AG09319 (cell line): ENCODE results near the gene HOTAIR.

Source experiments
- DNase-seq: peaks from one replicate; pipeline ENCODE4 v3.0.0-alpha.2; 2010; ENCODE audit warnings: low read depth; ENCODE audit errors: extremely low read depth
- TF ChIP-seq, protein P1 (sequence below): IDR thresholded peaks from 2 replicates; pipeline ENCODE4 v1.5.1; 2011; ENCODE audit warnings: low read depth, mild to moderate bottlenecking, inconsistent platforms, low read length, moderate library complexity

Gene HOTAIR

DNA sequence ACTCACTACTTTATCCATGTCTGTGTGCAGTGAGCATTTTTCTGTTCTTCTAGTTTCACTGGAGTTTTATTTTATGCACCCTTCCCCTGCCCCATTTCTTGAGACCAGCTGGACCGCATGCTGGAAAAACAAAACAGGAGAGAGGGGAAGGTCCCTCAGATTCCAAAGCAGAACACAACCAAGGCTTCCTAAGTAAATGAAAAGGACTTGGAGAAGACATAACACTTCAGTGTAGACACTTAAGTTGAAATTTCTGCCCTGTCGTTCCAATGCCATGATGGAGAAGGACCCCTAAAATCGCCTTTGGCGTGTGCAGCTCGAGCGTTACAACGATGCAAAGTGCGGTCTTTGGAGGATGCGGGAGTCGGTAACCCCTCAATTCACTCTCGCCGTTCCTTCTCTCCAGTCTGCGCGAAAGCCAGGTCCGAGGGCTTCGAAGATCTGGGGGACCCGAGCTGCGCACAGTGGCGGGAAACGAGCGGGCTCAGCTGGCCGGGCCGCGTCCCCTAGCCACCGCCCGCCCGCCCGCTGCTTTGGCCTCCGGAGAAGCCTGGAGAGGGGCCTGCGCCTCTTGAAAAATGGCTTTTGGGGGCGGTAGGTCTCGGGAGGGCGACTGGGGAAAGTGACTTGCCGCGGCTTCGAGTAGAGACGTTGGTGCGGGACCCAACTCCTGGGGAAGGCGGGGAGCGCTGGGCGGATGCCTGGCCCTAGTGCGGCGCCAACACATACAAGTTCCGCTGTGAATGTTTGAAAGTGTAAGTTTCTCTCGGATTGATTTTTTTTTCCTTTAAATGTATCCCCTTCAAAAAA, 47.3 kb downstream of the HOTAIR start:
- TF ChIP-seq, protein P1, sequence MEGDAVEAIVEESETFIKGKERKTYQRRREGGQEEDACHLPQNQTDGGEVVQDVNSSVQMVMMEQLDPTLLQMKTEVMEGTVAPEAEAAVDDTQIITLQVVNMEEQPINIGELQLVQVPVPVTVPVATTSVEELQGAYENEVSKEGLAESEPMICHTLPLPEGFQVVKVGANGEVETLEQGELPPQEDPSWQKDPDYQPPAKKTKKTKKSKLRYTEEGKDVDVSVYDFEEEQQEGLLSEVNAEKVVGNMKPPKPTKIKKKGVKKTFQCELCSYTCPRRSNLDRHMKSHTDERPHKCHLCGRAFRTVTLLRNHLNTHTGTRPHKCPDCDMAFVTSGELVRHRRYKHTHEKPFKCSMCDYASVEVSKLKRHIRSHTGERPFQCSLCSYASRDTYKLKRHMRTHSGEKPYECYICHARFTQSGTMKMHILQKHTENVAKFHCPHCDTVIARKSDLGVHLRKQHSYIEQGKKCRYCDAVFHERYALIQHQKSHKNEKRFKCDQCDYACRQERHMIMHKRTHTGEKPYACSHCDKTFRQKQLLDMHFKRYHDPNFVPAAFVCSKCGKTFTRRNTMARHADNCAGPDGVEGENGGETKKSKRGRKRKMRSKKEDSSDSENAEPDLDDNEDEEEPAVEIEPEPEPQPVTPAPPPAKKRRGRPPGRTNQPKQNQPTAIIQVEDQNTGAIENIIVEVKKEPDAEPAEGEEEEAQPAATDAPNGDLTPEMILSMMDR = no peak
- DNase-seq = no peak

DNA sequence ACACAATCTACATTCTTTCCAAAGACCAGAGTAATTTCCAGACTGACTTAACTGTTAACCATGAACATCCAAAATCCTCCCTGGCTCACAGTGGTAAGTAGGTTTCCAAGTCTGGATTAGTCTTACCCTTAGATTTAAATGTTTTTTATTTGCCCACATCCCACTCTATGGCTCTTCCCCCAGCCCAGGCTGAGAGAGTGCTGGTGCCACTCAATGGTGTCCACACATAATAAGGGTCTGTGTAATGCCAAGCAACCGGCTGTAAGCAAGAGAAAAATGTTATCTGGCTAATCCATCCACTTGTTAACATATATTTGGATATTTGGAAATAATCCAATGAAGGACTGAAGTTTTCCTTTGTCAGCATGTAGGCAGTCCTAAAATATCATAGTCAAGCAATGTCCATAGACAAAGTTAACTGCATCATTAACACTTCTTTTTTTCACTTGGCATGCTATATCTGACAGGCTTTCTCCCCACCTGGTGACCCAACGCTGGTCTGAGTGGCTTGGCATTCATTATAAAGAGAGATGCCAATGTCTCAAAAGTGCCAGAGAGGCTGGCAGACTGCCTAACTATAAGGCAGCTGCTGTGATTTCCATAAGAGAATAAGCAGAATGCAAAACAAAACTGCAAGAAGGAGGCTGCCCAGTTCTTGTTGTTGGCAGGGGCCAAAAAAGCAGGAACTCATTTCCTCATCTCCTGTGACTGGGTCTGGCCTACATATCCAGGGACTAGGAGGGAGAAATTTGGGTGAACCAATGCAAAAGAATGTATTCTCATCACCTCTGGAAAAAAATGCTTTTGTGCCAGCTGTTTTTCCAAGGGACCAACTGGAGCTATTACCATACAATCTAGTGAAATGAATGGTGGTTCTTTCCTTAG, 50.0 kb downstream of the HOTAIR start:
- TF ChIP-seq, protein P1 = no peak
- no peak for DNase-seq

DNA sequence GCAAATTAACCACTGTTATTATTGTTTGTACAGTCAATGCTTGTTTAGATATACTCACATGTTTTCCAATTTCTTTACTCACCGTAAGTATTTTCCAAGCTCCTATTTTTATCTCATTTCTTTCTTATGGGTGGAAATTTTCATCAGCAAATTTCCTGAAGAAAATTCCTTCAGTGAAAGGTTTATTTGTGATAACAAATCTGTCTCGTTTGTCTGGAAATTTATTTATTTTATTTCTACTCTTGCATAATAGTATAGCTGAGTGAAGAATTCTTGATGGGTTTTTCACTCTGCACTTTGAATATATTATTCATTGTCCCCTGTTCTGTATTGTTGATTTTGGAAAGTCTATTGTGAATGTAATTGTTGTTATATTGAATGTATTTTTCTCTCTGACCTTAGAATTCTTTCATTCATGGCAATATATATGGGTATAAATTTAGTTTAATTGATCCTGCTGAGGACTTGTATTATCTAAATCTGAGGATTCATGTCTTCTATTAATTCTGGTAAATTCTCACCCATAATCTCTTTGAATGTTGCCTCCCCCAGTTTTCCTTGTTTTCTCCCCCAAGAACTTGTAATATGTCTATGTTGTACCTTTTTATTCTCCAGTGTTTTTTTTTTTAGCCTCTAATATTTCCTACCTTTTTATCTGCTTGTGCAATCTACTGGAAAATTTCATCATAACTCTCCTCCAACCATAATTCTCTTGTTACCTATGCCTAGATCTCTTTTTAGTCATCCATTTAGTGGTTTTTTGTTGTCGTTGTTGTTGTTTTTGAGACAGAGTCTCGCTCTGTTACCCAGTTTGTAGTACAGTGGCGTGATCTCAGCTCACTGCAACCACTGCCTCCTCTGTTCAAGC, 57.7 kb downstream of the HOTAIR start:
- TF ChIP-seq, protein P1 = no peak
- no peak for DNase-seq
